Measurements from ENCODE around the gene ASS1. TPM values are rescaled to one million over a fixed set of nuclear protein-coding genes. Genes with fewer than 3 reads are reported as not detected.

Gene ASS1
- polyA plus RNA-seq, 1 donor: 43.6 TPM

DNA sequence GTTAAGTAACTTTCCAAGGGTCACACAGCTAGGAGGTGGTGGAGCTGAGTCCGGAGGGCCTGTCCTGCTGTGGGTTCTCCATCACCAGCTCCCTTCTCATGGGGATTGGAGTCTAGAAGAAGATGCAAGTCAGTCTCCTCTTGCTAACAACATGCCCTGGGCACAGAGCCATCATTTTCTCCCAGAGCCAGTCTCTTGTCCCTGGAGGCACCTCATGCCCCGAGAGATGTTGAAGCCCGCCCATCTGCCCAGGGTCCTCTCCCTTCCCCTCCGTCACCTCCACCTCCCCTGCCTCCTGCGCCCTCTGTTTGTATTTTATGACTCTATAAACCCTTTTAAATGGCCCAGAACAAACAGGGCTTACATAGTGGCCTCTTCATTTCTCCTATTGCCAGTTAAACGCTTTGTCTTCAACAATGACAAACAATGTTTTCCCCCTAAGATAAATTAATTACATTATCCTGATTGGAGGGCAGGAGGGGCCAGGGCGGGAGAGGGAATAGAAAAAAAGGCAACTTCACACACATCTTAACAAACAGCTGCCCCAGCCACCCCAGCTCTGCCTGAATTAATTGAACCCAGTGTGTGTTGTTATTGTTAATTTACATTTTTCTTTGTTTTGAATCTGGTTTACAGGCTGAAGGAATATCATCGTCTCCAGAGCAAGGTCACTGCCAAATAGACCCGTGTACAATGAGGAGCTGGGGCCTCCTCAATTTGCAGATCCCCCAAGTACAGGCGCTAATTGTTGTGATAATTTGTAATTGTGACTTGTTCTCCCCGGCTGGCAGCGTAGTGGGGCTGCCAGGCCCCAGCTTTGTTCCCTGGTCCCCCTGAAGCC is 55.8 kb downstream of the ASS1 start:
- no peak for DNase-seq

DNA sequence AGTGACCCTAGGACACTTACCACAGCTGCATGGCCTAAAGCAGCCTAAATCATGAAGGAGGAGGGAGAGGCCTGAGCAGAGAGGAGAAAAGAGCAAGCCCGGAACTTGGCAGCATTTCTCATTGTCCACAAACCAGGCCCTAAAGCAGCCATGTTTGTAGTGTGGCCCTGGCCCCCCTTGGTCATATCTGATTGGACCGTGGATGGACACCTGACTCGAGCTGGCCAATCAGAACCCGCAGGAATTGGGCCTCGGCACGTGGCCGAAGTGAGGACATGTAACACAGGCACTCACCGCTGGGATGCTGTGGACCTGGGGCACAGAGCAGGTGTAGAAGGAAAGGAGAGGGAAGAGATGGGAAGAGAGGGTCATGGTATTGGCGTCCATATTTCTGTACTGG is 56.9 kb downstream of the ASS1 start:
- no peak for DNase-seq

DNA sequence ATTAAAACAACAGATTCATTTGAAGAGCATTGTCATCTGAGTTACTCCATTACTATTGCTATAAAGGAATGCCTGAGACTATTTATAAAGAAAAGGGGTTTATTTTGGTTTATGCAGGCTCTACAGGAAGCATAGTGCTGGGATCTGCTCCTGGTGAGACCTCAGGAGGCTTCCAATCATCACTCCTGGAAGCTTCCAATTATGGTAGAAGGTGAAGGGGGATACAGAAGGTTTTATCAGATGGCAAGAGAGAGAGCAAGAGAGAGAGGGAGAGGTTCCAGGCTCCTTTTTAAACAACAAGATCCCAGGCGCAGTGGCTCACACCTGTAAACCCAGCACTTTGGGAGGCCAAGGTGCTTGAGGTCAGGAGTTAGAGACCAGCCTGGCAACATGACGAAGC is 63.5 kb downstream of the ASS1 start:
- no peak for DNase-seq

DNA sequence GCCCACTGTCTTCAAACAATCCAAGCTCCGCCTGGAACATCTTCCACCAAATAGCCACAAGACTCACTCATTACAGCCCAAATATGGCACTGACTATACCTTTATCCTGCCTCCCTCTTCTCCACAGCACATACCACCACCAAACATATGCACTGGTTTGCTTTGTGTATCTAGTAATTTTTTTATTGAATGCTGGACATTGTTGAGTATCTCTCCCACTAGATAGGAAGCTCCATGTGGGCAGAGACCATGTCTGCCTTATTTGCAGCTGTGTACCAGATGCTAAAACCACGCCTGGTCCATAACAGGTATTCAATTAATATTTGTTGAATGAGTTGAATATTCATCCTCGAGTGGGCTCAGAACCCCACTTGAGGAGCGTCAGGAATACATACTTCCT is 67.4 kb downstream of the ASS1 start:
- DNase-seq: no peak

DNA sequence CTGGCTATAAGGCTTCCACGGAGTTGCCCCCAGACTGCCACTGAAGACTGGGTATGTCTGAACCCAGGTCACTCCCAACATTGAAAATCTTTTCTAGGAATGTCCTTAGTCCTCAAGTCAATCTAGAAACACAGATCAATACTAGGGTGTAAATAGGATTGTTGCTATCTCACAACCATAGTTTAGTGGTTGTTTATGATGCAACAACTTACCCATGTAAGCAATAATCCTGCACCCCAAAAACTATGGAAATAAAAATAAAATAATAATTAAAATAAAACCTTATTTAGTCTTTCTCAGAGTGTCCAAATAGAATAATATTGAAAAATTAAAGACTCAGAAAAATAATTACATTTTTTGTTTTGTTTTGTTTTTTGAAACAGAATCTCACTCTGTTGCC is 68.3 kb downstream of the ASS1 start:
- DNase-seq: no peak

DNA sequence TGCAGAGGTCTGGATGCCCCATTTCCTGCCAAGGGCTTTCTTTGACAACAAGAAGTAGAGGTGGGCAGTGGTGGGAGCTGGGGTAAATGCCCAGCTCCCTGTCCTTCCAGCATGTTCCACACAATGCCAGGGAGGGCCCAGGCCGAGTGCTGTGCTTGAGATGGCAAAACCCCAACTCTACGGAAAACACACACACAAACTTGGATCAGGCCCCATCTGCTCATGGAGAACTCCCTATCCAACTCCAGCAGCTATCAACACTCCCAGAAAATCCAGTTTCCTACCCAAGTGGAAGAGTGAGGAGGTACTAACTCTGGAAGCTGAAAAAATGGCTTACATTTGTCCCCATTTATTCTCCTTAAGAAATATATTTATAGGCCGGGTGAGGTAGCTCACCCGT is 73.5 kb downstream of the ASS1 start:
- DNase-seq: no peak

DNA sequence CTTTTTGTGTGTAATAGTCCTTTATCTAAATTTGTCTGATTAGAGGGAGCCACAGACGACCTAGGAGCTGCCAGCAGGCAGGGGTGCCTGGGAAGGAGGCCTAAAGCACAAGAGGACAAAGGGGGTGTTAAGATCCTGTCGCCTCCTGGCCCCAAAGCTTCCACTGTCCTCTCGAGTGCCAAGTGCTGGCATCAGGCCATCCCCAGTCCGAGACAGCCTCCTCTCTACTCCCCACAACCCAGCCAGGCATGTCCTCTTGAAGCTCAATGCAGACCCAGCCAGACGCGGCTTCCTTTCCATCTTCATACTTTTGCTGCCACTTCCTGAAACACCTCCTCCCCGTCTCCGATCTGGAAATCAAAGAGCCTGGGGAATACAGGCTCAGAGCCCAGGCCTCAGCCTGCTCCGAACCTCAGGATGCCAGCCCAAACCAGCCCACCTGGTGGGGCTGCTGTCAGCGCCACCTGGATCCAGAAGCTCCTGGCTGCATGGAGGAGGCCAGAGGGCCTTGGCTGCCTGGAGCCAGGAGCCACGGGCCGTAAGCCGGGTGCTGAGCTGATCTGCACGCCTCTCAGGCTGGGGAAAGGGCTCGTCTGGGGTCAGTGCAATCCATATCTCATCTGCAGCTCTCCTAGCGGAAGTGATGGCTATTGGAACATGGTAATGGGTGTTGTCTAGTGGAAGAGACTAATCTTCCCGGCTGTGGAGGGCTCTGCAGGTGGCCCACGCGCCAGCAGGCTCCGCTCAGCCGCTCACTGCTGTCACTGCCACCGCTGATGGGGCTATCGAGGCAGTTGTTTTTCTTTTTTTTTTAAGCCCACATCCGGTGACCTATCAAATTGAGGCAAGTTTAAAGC is 74.4 kb downstream of the ASS1 start:
- no peak for DNase-seq

DNA sequence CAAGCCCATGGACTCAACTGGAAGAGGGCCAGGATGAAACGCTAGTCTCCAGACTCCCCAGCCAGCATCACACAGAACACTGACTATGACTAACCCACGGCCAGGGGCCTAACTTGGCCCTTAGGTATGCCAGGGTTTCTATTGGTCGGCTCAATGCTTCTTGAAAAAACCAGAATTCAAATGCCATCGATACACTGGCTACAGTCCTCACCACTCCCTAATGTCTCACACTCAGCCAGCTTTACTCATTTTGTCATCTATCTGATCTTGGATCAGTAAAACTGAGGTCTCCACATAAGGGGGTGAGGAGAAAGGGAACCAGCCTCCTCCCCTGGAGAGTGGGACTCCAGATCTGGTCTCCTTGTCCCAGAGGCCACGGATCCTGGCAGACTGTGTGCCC is 75.2 kb downstream of the ASS1 start:
- DNase-seq: no peak

DNA sequence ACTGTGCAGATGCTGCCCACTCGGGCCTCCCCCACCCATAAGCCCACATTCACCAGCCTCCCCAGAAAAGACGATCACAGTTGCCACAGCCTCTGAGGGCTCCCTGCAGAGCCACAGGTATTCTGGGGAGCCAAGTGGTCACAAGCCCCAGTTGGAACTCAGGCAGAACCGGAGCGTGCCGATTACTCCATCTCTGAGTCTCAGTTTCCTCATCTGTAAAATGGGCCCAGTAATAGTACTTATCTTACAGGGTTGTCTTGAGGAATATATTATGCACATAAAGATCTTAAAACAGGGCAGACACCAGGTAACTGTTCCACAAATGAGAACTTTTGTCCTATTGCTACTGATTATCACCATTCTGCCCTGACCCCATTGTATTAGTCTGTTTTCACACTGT is 77.0 kb downstream of the ASS1 start:
- no peak for DNase-seq

DNA sequence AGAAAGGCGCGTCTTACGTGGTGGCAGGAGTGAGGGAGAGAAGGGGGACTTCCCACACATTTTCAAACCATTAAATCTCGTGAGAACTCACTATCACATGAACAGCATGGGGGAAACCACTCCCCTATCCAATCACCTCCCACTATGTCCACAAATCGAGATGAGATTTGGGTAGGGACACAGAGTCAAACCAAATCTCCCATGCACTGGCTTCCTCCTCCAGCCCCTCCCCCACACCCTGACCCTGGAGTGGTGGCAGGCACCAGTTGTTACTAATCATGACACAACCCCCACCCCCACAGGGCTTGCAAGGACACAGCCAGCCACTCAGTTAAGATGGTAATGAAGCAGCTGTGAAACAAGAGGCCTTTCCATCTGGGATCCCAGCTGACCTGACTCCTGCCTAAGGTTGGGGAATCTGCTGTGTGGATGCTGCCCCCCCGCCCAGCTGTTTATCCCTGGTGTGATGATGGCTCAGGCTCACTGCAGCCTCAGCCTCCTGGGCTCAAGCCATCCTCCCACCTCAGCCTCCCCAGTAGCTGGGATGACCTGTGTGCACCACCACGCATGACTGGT is 77.6 kb downstream of the ASS1 start:
- no peak for DNase-seq

DNA sequence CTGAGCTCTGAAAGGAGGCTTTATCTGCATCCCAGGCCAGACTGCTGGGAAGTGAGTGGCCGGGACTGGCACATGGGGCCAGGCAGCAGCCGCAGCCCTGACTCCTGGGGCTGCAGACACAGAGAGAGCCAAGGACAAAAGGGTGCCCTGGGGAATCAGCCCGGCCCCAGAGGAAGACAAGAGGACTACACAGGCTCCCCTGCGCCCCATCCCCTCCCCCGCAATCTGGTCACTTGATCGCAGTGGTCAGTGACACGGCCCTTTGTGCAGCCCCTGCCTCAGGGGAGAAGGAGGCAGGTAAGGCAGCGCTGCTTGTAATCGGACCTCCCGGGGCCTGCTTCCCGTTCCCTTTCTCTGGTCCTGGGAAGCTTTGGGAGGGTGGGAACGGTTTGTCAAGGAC is 79.2 kb downstream of the ASS1 start:
- DNase-seq: no peak

DNA sequence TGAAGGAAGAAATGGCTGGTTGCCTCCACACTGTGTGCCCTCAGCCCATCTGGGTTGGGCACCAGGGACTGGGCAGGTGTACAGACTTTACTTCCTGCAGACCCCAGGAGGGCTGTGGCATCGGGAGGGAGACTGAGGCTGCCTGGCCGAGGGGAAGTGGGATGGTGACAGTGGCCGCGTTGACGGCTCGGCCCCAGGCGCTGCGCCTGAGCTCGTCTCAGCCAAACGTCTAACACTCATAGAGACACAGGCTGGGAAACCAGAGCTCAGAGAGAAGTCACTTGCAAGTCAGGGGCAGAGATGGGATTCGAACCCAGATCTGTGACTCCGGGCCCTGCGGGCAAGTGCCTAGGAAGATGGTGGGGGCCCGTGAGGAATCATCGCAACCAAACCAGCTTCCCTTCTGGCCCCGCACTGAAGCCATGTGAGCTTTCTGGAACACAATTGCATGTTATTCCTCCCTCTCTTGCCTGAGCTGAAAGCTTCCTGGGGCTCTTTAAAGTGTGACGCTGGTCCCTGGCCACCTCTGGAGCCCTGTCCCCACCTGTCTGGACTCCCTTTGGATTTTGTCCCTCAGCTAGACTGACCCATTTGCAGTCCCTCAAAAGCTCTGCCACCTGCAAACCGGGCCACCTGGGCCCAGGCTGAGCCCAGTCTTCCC is 81.6 kb downstream of the ASS1 start:
- DNase-seq: no peak

DNA sequence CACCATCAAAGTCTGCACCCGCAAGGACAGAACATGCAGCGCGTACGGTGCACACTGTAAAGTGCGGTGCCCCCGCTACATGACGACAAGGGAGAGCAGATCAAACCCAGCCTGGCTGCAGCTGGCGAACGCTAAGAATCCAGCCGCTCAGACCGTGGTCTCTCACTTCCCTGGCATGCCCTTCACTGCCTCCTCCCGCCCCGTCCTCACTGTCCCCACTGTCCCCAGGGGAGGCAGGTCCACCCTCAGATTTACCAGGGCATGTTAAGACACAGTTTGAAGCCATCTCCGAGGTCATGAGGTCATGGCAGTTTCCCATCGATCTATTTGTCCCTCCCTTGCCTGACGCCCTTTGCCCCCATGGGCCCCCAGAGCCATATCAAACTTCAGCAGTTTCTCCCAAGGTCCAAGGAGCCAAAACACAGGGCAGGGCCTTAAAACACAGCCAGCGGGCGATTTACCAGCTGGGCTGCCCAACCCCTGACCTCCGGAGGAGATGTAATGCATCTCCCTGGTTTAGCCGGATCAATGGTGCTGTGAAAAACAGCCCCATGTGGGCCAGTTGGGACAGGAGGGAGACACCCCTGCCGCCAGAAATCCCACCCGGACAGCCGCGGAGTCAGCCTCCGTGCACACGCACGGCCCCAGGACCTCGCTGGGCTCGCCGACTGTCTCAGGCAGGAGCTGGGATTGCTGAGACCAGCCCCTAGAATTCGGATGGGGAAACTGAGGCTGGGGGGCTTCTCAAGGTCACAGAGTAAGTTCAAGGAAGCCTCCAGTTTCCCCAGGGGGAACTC is 82.3 kb downstream of the ASS1 start:
- DNase-seq: no peak

DNA sequence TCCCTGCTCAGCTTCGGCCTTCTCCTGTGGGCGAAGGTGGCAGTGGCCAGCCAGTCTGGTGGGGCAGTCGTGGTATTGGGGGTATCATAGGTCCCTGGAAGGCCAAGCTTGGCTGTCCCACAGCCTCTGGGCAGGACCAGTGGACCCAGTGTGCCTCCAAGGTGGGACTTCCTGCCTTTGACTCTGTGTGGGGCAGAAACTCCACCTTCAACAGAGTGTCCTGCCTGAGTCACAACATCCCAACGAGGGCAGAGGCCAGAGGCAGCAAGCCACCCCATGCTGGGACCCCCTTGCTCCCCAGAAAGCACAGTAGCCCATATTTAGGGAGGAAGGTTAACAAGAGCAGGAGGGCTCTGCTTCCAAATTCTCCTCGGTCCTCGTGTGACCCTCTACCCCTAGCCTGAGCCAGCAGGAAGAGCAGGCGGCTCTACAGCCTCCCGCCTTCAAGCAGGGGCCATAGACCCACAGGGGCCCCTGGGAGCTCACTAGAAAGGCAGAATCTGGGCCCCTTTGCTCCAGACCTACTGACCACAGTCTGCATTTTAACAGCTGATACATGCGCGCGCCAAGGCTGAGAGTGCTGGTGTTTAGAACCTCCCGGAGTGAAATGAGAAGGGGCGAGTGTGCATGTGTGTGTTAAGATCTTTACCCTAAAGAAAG is 83.0 kb downstream of the ASS1 start:
- no peak for DNase-seq

DNA sequence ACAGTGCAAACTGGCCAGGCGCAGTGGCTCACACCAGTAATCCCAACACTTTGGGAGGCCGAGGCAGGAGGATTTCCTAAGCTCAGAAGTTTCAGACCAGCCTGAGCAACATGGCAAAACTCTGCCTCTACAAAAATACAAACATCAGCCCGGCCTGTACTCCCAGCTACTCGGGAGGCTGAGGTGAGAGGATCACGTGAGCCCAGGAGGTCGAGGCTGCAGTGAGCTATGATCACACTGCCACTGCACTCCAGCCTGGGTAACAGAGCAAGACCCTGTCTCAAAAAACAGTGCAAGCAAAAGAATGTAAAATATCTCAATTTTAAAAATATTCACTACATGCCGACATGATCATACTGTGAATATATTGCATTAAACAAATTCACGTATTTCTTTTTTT is 83.9 kb downstream of the ASS1 start:
- DNase-seq: no peak

DNA sequence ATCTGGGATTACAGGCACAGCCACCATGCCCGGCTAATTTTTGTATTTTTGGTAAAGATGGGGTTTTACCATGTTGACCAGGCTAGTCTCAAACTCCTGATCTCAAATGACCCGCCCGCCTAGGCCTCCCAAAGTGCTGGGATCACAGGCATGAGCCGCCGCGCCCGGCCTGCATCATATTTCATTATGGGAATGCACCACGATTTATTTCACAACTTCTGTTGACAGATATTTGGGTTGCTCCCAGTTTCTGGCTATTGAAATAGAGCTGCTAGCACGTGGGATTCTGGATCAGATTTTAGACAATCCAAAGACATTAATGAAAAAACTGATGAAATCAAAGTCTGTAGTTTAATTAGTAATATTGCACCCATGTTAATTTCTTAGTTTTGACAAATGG is 86.2 kb downstream of the ASS1 start:
- DNase-seq: no peak

DNA sequence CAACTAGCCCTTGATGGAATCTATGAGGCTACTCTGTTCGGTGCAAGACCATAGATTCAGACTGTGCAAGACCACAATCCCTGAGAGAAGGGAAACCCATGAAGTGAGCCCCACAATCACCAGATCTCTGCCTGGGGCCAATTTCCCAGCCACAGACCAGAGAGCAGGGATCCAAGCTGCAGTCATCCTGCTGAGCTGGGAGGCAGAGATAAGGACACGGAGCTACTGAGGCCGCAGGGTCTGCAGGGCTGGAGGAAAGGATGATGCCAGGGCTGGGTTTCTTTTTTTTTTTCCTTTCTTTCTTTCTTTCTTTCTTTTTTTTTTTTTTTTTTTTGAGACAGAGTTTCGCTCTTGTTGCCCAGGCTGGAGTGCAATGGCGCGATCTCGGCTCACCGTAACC is 86.9 kb downstream of the ASS1 start:
- no peak for DNase-seq

DNA sequence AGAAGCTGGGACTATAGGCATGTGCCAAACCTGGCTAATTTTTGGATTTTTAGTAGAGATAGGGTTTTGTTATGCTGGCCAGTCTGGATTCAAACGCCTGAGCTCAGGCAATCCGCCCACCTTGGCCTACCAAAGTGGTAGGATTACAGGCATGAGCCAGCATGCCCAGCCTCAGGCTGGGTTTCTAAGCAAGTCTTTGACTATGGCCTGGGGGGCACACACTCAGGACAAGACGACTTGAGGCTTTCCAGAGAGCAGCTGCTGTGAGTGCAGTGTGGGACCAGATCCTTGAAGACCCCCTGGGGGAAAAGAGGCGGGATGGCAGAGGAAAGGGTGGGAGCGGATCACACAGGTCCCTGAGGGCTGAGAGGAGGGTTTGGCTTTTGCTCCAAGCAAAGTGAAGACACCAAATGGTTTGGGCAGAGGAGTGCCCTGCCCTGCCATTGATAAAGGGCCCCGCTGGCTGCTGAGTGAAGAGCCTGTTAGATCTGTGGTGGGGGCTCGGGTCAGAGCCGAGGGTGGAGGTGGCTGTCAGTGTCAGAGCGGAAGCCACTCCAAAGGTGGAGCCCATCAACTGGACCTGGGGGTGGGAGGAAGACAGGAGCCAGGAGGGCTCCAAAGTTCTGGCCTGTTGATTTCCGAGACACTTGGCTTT is 87.8 kb downstream of the ASS1 start:
- DNase-seq: no peak

DNA sequence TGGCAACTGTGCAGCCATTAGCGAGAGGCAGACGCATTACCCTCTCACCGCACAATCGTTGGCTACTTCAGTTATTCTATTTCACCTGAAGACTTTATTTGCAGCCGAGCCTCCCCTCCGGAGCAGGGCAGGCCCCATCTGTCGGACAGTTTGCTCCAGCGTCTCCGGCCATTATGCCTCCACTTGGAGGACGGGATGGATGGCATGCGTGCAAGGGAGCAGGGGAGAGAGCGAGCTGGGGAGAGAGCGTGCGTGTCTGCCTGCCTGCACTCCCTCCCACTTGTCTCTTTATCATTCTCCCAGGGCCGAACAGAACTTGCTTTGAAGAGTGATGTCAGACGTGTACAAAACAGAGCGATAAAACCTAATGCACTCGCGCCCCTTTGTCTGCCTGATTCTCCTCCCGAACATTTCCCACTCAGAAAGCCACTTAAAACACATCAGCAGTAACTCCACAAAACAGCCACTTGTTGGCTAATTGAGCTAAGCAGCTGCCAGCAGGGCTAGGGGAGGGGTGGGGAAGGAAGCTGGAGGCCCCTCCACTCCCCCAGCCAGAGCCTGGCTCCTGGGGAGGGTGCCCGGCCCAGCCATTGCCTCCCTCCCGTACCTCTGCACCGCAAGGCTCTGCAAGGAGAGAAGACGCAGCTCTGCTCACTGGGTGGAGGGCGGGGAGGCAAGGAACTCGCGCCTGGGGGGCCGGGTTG is 91.2 kb downstream of the ASS1 start:
- no peak for DNase-seq

DNA sequence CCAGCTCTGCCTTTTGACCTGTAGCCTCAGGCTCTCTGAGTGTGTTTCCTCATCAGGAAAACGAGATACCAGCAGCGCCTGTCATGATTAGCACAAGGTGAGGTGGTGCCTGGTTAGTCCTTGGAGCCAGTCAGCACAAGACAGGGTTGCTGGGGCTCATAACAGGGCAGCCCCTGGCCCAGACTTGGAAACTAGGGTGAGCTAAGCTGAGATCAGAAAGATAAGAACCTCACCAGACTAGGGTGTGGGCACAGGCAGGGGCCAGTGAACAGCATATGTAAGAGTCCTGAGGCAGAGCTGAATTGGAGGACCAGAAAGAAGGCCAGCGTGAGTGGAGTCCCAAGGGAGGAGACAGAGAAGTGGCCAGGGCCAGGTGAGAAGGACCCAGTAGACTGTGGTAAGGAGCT is 91.9 kb downstream of the ASS1 start:
- DNase-seq: no peak
